AG04450 (cell line): ENCODE results near the gene HOXC9. TPM values are rescaled to one million over a fixed set of nuclear protein-coding genes. Genes with fewer than 3 reads are reported as not detected.

Experiments used
- CTCF ChIA-PET: fragments of 300-600, 350-600 bp; formaldehyde crosslinking; extraction: SDS; loops from one replicate; lab custom pipeline; 2022; ENCODE audit warnings: antibody characterized with exemption, inconsistent platforms; lab: Charles Lee
- POLR2A ChIA-PET: fragments of 350-600 bp; formaldehyde crosslinking; extraction: SDS; loops from one replicate; lab custom pipeline; 2021; ENCODE audit warnings: antibody characterized with exemption, inconsistent platforms; lab: Yijun Ruan, JAX
- DNase-seq: peaks from one replicate; pipeline ENCODE4 v3.0.0-alpha.2; 2011; ENCODE audit warnings: low read depth, low spot score
- H3K27ac ChIP-seq: one replicate; pipeline ENCODE4 v1.5.1; 2012; ENCODE audit warnings: low read depth, low read length, control low read depth
- H3K27me3 ChIP-seq: one replicate; pipeline ENCODE4 v1.6.0; 2012; ENCODE audit warnings: low read length; ENCODE audit not compliant: control insufficient read depth, insufficient read depth
- H3K4me3 ChIP-seq: 2 replicates; pipeline ENCODE4 v1.5.1; 2011; ENCODE audit warnings: mild to moderate bottlenecking, low read depth, low read length, control low read depth
- H3K9me3 ChIP-seq: 2 replicates; pipeline ENCODE4 v1.5.1; 2012; ENCODE audit warnings: low read length; ENCODE audit not compliant: control insufficient read depth, insufficient read depth
- CTCF ChIP-seq: IDR thresholded peaks from 2 replicates; pipeline ENCODE4 v1.5.1; 2011; ENCODE audit warnings: low read depth, low read length, control low read depth, inconsistent platforms
- polyA plus RNA-seq: library from polyadenylated mRNA; depleted of rRNA; stranded (reverse); fragments of >200 nt; gene quantifications from 2 replicates; pipeline ENCODE4 v1.2.3, GENCODE V29; 2011

The HOXC9 gene
- polyA plus RNA-seq, 1 experiment, result not detected

GRCh38 chr12:54048406-54049093 is 48.6 kb downstream of the HOXC9 start:
- CTCF ChIA-PET, result no interaction called here
- peaks cover 90% of the 10 kb centered on the region for H3K27me3 ChIP-seq

GRCh38 chr12:54049108-54049507 is 49.1 kb downstream of the HOXC9 start:
- CTCF ChIA-PET, result no interaction called here
- H3K27me3 ChIP-seq, result peaks cover 93% of the 10 kb centered on the region
- no peak for DNase-seq

More at GRCh38 chr12:54048406-54049093, 48.6 kb downstream of the HOXC9 start:
- H3K9me3 ChIP-seq, result peaks cover 5% of the 10 kb centered on the region; the same call in 1 of the 2 replicates
- H3K27ac ChIP-seq, result no peak overlapping the region
- POLR2A ChIA-PET, result no interaction called here
- DNase-seq, result no peak
- no peak overlapping the region for H3K4me3 ChIP-seq
- TF ChIP-seq CTCF, result no peak

GRCh38 chr12:54050482-54050810 is 50.5 kb downstream of the HOXC9 start:
- H3K4me3 ChIP-seq, result no peak overlapping the region
- CTCF ChIA-PET, result no interaction called here
- peaks cover 93% of the 10 kb centered on the region for H3K27me3 ChIP-seq
- no peak for TF ChIP-seq CTCF
- no peak overlapping the region for H3K27ac ChIP-seq
- H3K9me3 ChIP-seq, result peaks cover 5% of the 10 kb centered on the region; the same call in 1 of the 2 replicates
- DNase-seq, result no peak
- POLR2A ChIA-PET, result no interaction called here

More at GRCh38 chr12:54049108-54049507, 49.1 kb downstream of the HOXC9 start:
- POLR2A ChIA-PET, result no interaction called here
- no peak overlapping the region for H3K4me3 ChIP-seq
- no peak for TF ChIP-seq CTCF
- no peak overlapping the region for H3K27ac ChIP-seq
- H3K9me3 ChIP-seq, result peaks cover 5% of the 10 kb centered on the region; the same call in 1 of the 2 replicates

DNA sequence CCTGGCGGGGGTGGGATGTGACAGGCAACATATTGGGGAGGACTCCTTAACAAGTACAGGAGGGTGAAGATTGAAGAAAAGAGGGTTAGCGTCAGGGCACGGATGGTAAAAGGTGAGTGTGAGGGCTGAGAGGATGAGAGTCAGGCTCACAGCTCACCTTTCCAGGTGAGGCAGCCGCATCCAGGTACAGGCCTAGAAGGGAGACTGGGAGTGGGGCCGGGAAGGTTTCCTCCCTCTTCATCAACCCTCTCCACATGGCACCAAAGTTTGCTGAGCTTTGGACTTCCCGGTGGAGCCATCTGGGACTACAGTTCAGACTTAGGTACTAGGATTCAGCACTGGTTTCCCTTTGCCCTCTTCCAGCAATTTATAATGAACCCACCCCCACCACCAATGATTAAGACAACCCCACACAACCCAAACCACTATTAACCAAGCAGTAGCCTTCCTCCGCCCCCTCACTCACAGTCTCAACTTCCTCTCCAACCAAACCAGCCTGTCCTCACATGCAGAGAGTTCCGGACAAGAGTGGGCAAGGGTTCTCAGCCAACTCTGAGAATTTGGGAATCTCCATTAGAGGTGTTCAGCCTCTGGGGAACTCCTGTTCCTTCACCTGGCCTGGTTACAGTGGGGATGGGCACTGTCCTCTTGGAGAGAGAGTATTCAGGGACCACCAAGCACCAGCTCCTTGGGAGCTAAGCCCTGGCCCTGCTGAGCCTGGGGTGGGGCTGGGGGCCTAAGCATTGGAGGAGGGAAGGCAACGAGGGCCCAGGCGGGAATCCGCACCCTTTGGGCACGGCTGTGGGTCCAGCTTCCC is 51.3 kb downstream of the HOXC9 start:
- DNase-seq, result no peak
- H3K4me3 ChIP-seq, result no peak overlapping the region
- H3K27me3 ChIP-seq, result peaks cover 93% of the 10 kb centered on the region
- H3K27ac ChIP-seq, result no peak overlapping the region
- CTCF ChIA-PET, result no interaction called here
- peaks cover 5% of the 10 kb centered on the region; the same call in 1 of the 2 replicates for H3K9me3 ChIP-seq
- no peak for TF ChIP-seq CTCF
- POLR2A ChIA-PET, result no interaction called here
